DMS114 treated with DMSO at 0.1 percent for 48 hours (cell line): ENCODE measurements around the gene TRIM72.
"Not testable (repeated sequence)": the region's sequence is repeated elsewhere in the genome, so short reads cannot be mapped to it uniquely, and the experiment has no call there.

Experiments used
- DNase-seq: peaks from one replicate; lab custom pipeline; 2025; ENCODE audit not compliant: unreplicated experiment; lab: John Stamatoyannopoulos, UW

Gene TRIM72

GRCh38 chr16:31251435-31251834 is 37.5 kb downstream of the TRIM72 start:
- DNase-seq = no peak

DNA sequence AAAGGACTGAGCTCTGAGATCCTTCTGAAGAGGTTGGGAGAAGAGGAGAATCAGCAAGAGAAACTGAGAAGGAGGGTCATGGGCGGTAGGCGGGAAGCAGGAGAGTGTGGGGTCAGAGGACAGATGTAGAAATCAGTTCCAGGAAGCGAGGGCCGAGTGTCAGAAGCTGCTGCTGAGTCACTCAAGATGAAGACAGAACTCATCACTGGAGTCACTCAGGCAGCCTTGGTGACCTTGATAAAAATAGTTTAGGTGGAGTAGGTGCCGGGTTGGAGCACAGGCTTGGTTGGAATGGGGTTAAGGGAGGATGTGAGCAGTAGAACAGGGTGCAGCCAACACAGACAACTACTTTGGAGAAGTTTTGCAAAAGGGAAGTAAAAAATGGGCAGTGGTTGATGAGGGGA is 39.7 kb downstream of the TRIM72 start:
- DNase-seq = no peak

DNA sequence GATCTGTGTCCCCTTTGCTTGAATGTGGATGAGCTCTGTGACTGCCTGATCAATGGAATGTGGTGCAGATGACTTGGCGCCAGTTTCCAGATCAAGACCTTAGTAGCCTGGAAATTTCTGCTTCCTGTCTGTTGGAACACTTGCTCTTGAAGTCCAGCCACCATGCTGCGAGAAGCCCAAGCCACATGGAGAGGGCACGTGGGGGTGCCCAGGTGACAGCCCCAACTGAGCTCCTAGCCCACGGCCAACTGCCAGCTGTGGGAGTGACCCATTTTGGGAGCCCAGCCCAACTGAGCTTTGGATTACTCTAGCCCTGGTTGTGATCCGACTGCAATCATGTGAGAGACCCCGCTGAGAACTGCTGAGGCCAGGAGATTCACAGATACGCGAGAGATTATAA is 42.5 kb downstream of the TRIM72 start:
- no peak for DNase-seq

DNA sequence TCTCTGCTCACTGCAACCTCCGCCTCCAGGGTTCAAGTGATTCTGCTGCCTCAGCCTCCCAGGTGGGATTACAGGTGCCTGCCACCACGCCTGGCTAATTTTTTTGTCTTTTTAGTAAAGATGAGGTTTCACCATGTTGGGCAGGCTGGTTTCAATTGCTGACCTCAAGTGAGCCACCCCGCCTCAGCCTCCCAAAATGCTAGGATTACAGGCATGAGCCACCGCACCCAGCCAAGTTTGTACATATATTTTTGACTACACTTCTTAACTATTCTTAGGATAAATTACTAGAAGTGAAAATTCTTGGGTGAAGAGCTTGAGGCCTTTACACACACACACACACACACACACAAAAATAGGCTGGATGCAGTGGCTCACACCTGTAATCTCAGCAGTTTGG is 44.4 kb downstream of the TRIM72 start:
- DNase-seq = no peak

DNA sequence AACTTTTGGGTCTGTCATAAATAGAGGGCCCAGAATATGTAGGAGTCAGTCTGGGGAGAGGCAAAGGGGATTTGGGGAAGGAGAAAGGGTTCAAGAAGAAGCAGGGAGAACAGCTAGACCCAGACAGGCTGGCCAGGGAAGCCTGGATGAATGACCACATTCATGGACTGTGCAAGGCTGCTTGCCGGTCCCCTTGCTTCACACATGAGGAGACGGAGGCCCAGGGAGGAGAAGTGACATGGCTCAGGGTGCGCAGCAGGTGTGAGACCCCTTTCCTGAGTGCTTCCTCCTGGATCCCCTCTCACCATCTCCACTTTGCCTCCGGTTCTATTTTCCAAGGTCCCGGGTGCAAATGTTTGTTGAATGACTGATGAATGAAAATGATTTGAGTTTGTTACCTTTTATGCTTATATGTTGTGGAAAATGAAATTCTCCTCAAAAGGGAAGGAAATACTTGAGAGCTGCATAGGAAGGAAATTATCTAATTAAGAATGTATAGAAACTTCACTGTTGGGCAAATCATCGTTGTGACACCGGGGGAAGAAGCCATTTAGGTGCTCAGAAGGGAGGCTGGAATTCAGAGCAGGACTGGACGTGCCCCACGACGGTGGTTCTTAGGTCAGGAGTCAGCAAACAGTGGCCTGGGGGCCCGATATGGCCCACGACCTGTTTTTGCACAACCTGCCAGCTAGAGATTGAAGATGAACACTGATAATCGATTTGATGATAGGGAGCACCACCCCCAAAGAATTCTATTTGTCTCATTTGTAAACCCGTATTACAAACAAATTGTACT is 46.4 kb downstream of the TRIM72 start:
- DNase-seq = no peak

- DNase-seq = no peak
Measured at GRCh38 chr16:31262084-31262483, 48.2 kb downstream of the TRIM72 start.

- no peak for DNase-seq
Measured at GRCh38 chr16:31265329-31266245, 51.7 kb downstream of the TRIM72 start.

GRCh38 chr16:31267332-31268032 is 53.6 kb downstream of the TRIM72 start:
- DNase-seq = no peak

GRCh38 chr16:31268033-31268365 is 54.1 kb downstream of the TRIM72 start:
- no peak for DNase-seq

GRCh38 chr16:31268891-31269290 is 55.0 kb downstream of the TRIM72 start:
- DNase-seq = no peak

- DNase-seq = no peak
Measured at GRCh38 chr16:31269541-31269940, 55.6 kb downstream of the TRIM72 start.

- DNase-seq = not testable (repeated sequence)
Measured at GRCh38 chr16:31269973-31270372, 56.1 kb downstream of the TRIM72 start.

DNA sequence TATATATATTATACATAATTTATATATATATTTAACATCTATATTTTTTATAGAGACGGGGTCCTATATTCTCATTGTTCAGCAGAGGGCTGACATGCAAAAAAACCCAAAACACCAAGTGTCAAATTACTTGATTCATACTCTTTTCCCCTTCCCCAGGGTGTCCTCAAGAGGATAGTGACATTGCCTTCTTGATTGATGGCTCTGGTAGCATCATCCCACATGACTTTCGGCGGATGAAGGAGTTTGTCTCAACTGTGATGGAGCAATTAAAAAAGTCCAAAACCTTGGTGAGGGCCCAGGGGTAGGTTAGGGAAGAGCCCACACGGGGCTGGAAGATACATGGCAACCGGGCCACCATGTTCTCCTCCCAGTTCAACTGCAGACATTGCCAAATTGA is 56.9 kb downstream of the TRIM72 start:
- no peak for DNase-seq

GRCh38 chr16:31271621-31272190 is 57.8 kb downstream of the TRIM72 start:
- no peak for DNase-seq

- DNase-seq = no peak
Measured at GRCh38 chr16:31273187-31273586, 59.3 kb downstream of the TRIM72 start.

DNA sequence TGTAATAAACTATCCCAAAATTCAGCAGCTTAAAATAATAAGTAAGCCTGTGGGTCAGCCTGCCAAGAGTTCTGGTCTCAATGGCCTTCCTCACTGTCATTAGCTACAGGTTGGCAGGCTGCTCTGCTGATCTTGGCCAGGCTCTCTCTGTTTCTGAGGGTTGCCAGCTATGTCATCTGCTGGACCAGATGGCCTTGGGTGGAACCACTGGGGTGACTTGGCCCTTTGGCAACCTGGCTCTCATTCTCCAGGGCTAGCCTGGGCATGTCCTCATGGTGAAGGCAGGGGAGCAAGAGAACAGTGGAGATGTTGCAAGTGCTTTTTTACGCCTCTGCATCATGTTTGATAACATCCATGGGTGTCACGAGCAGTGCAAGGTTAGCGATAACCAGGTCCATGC is 59.8 kb downstream of the TRIM72 start:
- no peak for DNase-seq

- DNase-seq = no peak
Measured at GRCh38 chr16:31274831-31275816, 61.2 kb downstream of the TRIM72 start.

- DNase-seq = no peak
Measured at GRCh38 chr16:31276600-31276999, 62.7 kb downstream of the TRIM72 start.

DNA sequence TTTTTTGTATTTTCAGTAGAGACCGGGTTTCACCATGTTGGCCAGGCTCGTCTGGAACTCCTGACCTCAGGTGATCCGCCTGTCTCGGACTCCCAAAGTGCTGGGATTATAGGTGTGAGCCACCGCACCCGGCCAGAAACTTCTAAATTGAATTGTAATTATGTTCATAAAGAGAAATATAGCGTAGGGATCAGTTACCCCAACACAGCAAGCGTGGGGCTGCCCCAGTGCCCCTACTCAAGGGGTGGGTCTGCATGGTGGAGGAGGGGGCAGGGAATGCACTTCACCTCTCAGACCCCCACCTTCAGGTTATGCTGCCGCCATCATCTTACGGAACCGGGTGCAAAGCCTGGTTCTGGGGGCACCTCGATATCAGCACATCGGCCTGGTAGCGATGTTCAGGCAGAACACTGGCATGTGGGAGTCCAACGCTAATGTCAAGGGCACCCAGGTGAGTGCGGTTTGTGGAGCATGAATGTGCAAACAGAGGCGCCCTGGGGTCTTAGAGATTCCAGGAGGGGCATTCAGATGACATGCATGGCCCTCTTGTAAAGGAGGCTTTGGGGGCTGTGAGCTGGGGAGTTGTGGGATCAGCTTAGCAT is 63.8 kb downstream of the TRIM72 start:
- DNase-seq = no peak

- not testable (repeated sequence) for DNase-seq
Measured at GRCh38 chr16:31278853-31279252, 64.9 kb downstream of the TRIM72 start.
